NCI-H1105 treated with DMSO at 0.1 percent for 48 hours (cell line): ENCODE results near the gene NCAPD2.
"Not testable (repeated sequence)": the region's sequence is repeated elsewhere in the genome, so short reads cannot be mapped to it uniquely, and the experiment has no call there.

Experiments
- DNase-seq: peaks from one replicate; lab custom pipeline; 2025; lab: John Stamatoyannopoulos, UW

The NCAPD2 gene

DNA sequence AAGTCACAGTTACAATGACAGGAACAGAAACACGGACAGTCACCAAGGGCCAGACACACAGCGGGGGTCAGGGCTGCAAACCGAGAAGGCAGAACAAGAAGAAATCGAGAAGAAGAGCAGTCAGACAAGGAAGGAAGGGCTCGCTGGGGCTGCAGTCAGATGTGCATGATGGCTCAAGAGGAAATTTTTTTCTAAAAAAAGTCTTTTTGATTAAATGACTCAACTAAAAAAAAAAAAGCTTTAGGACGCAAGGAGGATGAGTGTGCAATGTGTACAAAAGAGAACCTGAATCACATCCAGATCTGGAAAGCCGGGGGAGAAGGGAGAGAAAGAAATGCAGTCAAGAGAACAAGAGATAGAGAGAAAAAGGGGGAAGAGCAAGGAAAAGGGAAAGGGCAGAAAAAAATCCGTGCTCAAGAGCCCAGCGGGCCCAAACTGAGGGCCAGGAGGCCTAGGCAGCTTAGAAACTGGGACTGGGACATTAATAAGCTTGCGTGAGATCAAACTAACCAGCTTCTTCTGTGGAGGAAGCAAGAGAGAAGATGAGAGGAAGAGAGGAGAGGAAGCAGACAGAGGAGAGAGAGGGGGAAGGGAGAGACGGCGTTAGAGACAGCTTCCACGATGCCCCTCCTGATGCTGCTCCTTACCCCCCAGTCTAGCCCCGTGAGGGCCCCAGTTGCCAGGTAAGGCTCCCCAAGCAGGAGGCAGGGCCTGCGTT lies 55.2 kb downstream of the NCAPD2 start:
- DNase-seq: no peak

DNA sequence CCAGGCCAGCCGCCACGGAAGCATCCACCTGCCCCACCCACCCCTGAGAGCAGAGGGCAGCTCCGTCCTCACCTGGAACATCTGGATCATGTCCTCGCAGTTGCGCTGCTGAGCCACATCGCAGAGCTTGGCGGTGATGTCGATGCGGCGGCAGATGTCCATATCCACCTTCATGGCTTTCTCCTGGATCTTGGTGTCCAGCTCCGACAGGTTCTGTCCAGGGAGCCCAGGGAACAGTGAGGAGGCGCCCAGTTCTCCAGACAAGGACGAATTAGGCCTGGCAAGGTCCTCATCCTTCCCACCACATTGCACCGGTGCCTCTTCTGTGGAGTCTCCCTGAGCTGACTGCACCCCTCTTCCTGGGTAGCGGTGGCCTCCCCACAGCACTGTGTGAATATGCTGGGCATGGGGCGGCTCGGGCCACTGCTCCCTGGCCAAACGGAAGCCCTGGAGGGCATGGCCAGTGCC lies 55.8 kb downstream of the NCAPD2 start:
- no peak for DNase-seq

DNA sequence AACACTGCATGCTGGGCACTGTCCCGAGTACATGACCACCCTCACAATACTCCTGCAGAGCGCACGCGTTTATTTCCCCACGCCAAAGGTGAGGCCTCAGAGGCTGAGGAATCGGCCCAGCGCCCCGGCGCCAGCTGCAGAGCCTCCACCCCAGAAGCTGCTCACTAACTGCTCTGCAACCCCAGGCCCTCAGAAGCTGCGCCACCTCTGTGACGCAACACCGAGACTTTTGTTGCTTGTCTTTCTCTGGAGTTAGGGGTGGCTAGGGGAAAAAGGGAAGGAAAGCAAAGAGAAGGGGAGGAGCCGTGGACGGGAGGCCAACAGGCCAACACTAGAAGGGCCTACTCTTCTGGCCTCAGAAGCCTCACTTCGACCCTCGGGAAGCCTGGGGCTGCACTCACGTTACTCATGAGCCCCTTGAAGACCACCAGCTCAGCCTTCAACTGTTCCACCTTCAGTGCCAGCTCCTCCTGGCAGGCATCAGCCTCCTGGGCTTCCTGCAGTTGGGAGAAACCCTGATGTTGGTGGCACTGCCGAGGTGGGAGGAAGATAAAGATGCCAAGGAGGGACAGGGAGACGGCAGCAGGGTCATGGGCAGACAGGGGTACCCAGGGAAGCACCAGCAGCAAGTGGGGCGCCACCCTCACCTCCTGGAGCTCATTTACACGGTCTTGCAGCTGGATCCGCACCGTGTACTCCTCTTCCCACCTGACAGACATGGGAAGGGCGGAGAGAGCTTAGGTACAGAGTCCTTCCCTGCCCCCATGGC lies 56.6 kb downstream of the NCAPD2 start:
- no peak for DNase-seq

GRCh38 chr12:6551063-6551461 lies 57.2 kb downstream of the NCAPD2 start:
- no peak for DNase-seq

GRCh38 chr12:6551496-6552139 lies 57.7 kb downstream of the NCAPD2 start:
- no peak for DNase-seq

DNA sequence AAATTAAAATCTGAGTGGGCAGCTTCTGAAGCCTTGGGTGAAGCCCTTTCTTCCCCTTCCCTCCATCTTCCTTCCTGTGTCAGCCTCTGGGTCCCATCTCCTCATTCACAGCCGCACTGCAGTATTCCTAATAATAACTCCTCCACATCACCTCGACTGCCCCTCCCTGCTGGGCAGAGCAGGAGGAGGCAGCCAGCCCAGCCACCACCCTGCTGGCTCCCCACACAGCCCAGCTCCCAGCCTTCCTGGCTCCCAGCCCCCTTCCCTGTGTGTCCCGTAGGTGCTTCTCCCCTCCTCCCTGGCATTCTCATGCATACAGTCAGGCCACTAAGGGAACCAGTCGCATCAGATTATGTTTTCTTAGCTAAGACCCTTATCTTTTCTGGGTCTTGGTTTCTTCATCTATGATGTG lies 58.2 kb downstream of the NCAPD2 start:
- no peak for DNase-seq

DNA sequence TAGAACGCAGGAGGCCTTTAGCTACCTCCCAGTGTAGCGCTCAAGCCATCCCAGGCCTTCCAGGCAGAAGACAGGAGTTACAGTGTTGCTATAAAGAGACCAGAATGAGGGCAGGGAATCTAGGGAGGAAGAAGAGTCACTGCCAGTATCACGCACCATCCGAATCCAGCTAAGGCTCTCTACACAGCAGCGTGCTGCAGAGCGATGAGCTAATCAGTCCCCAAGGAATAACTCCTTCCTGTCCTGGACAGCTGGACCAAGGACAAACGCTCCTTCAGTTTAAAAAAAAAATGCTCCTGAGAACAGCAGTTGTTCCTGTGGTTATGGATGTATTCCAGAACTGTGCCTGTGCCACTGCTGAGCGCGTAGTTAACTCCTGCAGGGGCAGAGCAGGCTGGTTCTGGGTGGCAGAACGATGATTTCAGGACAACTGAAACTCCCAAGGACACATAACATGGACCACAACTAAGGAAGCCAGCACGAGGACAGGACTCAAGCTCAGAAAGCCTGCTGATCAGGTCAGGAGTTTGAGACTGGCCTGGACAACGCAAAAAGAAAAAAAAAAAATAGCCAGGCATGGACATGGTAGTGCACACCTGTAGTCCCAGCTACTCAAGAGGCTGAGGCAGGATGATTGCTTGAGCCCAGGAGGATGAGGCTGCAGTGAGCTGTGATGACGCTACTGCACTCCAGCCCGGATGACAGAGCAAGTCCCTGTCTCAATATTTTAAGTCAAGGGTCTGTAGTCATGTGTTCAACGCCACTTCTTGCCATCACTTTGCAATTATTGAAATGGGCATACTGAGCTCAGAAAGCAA lies 59.4 kb downstream of the NCAPD2 start:
- no peak for DNase-seq

DNA sequence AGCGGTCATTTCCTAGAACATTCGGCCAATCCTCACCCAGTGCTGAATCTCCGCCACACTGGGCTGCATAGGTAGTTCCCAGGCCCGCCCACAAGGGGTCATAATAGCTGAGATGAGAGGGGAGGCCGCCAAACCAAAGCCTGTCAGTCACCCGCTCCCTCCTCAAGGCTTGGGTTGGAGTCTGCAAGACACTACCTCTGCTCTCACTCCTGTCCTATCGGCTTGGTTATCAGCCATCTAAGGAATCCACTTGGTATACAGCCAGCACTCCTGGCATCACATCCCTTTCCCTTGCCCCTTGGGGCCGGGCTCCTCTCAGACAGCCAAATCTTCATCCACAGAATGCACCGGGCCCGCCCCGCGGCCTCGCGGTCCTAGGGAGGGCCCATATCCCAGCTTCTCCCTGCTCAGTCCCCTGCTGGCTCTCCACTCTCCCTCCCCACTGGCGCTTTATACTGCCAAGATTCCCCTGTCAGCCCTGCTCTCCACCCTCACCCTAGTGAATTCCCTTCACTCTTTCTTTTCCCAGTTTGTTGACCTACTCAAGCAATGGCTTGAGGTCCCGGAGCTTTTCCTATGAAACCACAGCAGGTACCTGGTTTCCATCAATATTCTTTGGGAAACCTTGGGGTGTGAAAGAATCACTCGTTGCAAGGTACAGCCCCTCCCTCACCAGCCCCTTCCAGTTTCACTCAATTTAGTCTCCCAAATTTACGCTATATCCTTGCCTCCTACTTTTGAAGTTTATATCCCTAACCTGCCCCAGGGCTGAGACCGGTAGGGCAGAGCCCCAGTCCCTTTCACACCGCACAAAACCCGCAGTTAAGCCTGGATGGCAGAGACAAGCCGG lies 60.5 kb downstream of the NCAPD2 start:
- peak; percentile 35 for DNase-seq

DNA sequence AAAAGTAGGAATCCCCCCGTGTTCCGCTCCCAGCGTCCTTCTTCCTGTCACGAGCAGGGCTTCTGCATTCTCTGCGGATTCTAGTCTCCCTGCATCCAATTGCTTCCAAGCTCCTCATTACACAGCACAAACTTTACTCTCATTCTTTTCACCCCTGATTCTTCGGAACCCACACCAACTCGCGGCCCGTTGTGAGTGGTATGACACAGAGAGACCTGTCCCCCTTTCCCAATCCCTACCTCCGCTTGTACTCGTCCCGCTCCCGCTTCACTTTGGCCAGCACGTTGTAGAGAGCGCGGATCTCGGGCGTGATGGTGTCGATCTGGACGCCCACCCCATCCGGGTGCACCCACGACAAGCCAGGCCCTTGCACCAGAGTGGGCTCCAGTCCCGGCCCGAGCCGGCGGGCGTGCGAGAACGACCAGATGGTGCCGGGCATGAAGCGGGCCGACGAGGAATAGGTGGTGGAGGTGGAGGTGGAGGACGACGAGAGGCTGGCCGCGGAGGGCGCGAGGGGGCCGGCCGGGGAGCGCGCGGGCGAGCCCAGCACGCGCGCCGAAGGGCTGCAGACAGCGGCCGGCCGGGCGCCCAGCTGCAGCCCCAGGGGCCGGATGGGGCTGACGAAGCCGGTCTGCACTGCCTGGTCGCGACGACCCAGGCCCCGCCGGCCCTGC lies 61.3 kb downstream of the NCAPD2 start:
- no peak for DNase-seq

DNA sequence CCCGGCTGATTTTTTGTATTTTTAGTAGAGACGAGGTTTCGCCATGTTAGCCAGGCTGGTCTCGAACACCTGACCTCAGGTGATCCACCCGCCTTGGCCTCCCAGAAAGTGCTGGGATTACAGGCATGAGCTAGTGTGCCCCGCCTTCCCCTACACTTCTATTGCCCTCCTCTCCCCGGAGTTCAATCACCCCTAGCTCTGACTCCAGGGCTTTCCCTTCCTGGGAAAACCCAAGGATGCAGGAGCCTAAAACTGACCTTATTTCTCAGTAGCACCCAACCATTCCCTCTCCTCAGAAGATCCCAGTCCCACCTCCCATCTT lies 62.6 kb downstream of the NCAPD2 start:
- DNase-seq: not testable (repeated sequence)

DNA sequence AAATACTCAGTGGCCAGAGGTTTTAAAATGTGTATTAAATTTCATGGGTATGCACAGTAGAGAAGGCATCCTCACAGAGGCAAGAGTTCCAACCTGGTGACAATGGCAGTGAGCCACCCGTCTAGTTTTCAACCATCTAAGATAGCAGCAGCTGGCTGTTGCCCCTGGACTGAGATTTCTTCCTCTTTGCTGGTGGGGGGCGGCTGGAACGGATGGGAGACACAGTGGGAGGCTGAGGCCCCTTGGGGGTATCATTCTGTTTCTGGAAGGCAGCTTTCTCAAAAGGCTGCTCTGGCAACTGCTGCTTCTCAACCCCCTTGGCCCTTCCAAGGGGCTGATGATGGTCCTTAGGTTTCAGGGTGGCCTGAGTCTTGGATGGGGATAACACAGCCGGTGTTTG lies 63.0 kb downstream of the NCAPD2 start:
- DNase-seq: no peak

DNA sequence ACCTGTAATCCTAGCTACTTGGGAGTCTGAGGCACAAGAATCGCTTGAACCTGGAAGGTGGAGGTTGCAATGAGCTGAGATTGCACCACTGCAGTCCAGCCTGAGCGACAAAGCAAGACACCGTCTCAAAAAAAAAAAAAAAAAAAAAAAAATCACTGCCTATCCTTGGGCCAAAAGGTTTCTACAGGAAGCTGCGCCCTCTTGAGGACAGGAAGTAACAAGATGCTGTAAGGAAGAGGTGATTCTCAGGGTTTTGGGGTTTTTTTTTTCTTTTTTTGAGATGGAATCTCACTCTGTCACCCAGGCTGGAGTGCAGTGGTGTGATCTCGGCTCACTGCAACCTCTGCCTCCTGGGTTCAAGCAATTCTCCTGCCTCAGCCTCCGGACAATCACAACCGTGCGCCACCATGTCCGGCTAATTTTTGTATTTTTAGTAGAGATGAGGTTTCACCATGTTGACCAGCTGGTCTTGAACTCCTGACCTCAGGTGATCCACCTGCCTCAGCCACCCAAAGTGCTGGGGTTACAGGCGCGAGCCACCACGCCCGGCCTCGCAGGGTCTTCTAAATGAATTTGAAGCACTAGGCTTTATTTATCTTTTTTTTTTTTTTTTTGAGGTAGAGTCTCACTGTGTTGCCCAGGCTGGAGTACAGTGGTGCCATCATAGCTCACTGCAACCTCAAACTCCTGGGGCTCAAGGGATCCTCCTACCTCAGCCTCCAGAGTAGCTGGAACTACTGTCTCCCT lies 64.3 kb downstream of the NCAPD2 start:
- not testable (repeated sequence) for DNase-seq

GRCh38 chr12:6559500-6559899 lies 65.6 kb downstream of the NCAPD2 start:
- DNase-seq: no peak

DNA sequence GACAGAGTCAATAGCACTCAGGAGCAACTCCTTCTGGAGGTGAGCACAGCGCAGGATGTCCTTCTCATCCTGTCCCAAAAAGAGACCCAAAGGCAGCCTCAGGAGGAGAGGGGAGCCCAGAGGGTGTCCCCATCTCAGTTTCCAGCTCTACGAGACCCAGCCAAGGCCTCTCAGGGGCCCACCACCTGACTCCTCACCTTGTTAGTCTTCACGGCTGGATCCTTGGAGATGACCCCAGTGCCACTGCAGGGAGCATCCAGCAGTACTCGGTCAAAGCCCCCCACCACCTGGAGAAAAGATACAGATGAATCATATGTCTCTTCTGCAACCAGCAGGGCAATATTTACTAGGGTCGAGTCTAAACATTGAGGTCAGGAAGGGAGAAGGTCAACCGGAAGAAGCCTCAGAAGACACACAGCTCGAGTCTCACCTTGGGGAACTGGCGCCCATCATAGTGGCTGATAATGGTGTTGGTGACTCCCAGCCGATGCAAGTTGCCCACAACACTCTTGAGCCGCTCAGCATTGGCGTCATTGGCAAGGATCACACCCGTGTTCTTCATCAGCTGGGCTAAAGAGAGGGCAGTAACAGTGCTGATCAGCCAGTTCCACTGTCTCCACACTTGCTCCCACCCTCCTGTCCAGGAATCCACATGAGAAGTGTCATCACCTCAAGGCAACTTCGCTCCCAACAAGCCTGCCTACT lies 66.8 kb downstream of the NCAPD2 start:
- no peak for DNase-seq

- DNase-seq: no peak
Observed at GRCh38 chr12:6562881-6563280, 69.0 kb downstream of the NCAPD2 start.

GRCh38 chr12:6563448-6564050 lies 69.6 kb downstream of the NCAPD2 start:
- peak; percentile 16 for DNase-seq

DNA sequence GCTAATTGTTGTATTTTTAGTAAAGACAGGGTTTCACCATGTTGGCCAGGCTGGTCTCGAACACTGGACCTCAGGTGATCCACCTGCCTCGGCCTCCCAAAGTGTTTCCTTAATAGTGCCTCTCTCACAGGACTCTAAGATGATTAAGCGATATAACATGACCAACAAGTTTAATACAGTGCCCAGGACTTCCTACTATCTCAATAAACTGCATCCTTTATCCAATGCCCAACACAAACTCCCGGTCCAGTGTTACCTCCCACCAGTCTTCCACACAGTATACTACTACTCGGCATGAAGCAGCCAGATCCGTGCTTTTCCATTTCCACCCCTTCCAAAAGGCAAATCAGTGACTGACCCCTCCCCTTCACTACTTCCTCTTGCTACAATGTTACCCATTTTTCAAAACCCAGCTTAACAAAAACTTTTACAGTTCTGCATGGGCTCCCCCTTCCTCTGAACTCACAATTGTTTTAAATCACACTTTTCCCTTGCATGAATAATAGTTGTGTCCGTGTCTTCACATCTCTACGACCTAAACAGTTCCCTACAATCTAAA lies 73.3 kb downstream of the NCAPD2 start:
- no peak for DNase-seq

GRCh38 chr12:6569312-6569711 lies 75.4 kb downstream of the NCAPD2 start:
- DNase-seq: no peak

- DNase-seq: no peak
Observed at GRCh38 chr12:6569786-6570185, 75.9 kb downstream of the NCAPD2 start.
